ENCODE measurements around the gene TMEM37.

Gene TMEM37

DNA sequence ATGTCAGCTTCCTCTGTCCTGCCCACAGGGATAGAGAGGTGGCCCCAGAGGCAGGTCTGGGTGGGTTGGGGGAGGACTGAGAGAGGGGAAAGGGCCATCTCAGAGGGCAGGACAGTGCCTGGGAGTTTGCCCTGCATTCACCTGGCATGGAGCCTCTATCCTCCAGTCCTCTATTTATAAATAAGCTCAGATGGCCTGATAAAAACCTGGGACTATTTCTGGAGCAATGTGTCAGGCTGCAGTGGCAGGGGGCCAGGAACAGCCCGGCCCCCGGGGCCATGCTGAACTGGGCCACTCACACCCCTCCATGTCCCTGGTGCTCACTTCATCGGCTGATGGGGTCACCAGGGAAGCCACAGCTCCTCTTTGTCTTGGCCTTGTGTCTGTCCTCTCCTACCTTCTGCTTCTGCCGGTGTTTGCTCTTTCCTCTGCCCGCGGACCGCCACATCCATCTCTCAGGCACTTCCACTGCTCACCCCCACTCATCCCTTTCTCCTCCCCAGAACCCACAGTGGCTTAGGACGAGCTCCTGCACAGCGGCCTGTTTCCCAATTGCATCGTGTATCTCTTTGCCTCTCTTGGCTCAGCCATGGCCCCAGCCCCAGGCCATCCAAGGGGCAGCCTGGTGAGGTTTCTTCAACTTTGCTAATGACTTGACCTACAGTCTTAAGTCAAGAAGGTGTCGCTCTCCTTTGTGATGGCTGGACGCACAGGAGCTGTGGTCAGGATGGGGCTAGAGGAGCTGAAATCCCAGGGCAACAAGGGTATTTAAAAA, 53.9 kb downstream of the TMEM37 start:
- DNase-seq (ENCODE audit: extremely low read depth, low read depth) = no peak
- TF ChIP-seq, protein P1, sequence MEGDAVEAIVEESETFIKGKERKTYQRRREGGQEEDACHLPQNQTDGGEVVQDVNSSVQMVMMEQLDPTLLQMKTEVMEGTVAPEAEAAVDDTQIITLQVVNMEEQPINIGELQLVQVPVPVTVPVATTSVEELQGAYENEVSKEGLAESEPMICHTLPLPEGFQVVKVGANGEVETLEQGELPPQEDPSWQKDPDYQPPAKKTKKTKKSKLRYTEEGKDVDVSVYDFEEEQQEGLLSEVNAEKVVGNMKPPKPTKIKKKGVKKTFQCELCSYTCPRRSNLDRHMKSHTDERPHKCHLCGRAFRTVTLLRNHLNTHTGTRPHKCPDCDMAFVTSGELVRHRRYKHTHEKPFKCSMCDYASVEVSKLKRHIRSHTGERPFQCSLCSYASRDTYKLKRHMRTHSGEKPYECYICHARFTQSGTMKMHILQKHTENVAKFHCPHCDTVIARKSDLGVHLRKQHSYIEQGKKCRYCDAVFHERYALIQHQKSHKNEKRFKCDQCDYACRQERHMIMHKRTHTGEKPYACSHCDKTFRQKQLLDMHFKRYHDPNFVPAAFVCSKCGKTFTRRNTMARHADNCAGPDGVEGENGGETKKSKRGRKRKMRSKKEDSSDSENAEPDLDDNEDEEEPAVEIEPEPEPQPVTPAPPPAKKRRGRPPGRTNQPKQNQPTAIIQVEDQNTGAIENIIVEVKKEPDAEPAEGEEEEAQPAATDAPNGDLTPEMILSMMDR (IDR thresholded peaks at IDR 0.05; ENCODE audit: low read depth, low read length) = no peak

DNA sequence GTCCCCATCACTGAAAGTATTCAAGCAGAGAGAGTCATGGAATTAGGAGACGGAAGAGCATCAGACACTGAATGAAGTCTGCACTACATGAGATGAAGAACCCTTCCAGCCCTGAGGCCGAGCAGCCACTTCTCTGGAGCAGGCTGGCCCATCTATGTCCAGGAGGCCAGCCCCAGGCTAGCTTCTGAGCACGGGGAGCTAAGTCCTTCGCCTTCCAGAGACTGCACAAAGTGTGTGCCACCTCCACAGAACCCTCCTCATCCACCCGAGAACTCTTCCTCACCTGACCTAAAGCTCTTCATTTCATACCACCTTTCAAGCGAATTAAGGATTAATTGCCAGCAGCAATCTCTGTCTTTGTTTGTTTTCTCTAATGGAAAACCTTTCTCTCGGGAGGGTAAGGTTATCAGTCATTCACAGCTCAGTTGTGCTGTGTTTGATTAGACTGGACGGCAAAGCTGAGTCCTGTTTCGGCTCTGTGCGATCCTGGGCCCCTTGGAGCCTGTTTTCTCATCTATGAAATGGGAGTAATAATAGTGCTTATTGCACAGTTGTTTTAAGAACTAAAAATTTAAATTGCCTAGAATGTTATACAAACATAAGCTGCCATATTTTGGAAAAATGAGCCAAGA, 54.7 kb downstream of the TMEM37 start:
- TF ChIP-seq, protein P1 (IDR thresholded peaks at IDR 0.05; ENCODE audit: low read depth, low read length) = no peak
- DNase-seq (ENCODE audit: extremely low read depth, low read depth) = no peak

DNA sequence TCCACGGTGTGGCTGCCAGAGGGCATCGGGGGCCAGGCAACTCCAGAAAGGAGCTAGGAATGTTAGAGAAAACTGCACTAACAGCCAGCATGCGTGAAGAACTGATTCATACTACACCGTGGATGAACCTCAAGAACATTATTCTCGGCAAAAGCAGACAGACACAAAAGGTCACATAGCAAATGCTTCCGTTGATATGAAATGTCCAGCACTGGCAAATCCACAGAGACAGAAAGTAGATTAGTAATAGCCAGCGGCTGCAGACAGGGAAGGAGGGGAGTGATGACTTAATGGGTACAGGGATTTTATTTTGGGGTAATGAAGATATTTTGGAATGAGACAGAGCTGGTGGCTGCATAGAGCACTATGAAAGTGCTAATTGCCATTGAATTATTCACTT, 55.2 kb downstream of the TMEM37 start:
- TF ChIP-seq, protein P1 (IDR thresholded peaks at IDR 0.05; ENCODE audit: low read depth, low read length) = no peak

GRCh38 chr2:119487434-119488244, 56.0 kb downstream of the TMEM37 start:
- DNase-seq (ENCODE audit: extremely low read depth, low read depth) = no peak

More for the DNA sequence above, 55.2 kb downstream of the TMEM37 start:
- no peak for DNase-seq (ENCODE audit: extremely low read depth, low read depth)

More at GRCh38 chr2:119487434-119488244, 56.0 kb downstream of the TMEM37 start:
- TF ChIP-seq, protein P1 (IDR thresholded peaks at IDR 0.05; ENCODE audit: low read depth, low read length) = no peak

Data from AG09319 (cell line).